Activated CD8-positive, alpha-beta T cell treated with anti-CD3 and anti-CD28 coated beads, Interleukin-2, amount 10 ng/mL, durations not matched to agents 7 days and 5 days (primary cell): ENCODE measurements around the gene AGBL1. TPM values are rescaled to one million over a fixed set of nuclear protein-coding genes. Genes with fewer than 3 reads are reported as not detected.

ENCODE experiments used
- ATAC-seq: fragments of 150-1000 bp; cut with Tn5 transposase; one replicate; pipeline ENCODE4 v1.10.0; 2021; ENCODE audit warnings: moderate library complexity
- CTCF ChIA-PET: fragments of 350-600 bp; sonication (Branson Sonifier 250); formaldehyde crosslinking; loops from one replicate; lab custom pipeline; 2021; ENCODE audit warnings: antibody characterized with exemption; lab: Charles Lee
- POLR2A ChIA-PET: fragments of 350-600 bp; sonication (Branson Sonifier 250); formaldehyde crosslinking; loops from one replicate; lab custom pipeline; 2021; ENCODE audit warnings: antibody characterized with exemption; lab: Charles Lee
- DNase-seq: peaks from one replicate; pipeline ENCODE4 v3.0.0-alpha.2; 2020
- H3K27ac Mint-ChIP-seq: one replicate; pipeline ENCODE4 v1.8.0; 2021; ENCODE audit warnings: mild to moderate bottlenecking, mixed read lengths
- H3K27me3 Mint-ChIP-seq: one replicate; pipeline ENCODE4 v1.8.0; 2021; ENCODE audit warnings: low read depth, mixed read lengths
- H3K36me3 Mint-ChIP-seq: one replicate; pipeline ENCODE4 v1.8.0; 2021; ENCODE audit warnings: low read depth, mixed read lengths
- H3K4me1 Mint-ChIP-seq: one replicate; pipeline ENCODE4 v1.8.0; 2021; ENCODE audit warnings: low read depth, mixed read lengths
- H3K4me3 Mint-ChIP-seq: one replicate; pipeline ENCODE4 v1.8.0; 2021; ENCODE audit warnings: mild to moderate bottlenecking, mixed read lengths
- H3K9me3 Mint-ChIP-seq: one replicate; pipeline ENCODE4 v1.8.0; 2022; ENCODE audit warnings: mixed read lengths; ENCODE audit not compliant: insufficient read depth
- total RNA-seq, 2 experiments: library from RNA; stranded (reverse); gene quantifications; one replicate each; pipeline ENCODE4 v1.2.3, GENCODE V29; 2021

The AGBL1 gene
- total RNA-seq, 2 experiments from 2014 or later: not detected

GRCh38 chr15:86905625-86906256, 826.1 kb downstream of the AGBL1 start:
- Mint-ChIP-seq H3K36me3 (no peaks in the 10 kb centered on the region), H3K27ac (no peak overlapping the region), H3K9me3 (no peaks in the 10 kb centered on the region), H3K4me3 (no peak overlapping the region), H3K27me3 (no peaks in the 10 kb centered on the region), H3K4me1 (no peaks in the 10 kb centered on the region)
- DNase-seq: no peak
- POLR2A ChIA-PET: no interaction called here
- CTCF ChIA-PET: no interaction called here
- no peak for ATAC-seq

- Mint-ChIP-seq H3K36me3 (no peaks in the 10 kb centered on the region), H3K4me3 (no peak overlapping the region), H3K27ac (no peak overlapping the region), H3K4me1 (no peaks in the 10 kb centered on the region), H3K27me3 (no peaks in the 10 kb centered on the region), H3K9me3 (no peaks in the 10 kb centered on the region)
- no peak for ATAC-seq
- CTCF ChIA-PET: no interaction called here
- POLR2A ChIA-PET: no interaction called here
- no peak for DNase-seq
These were observed 826.7 kb downstream of the AGBL1 start for GRCh38 chr15:86906376-86906775.

- no peak for ATAC-seq
- POLR2A ChIA-PET: no interaction called here
- H3K4me1 Mint-ChIP-seq: no peaks in the 10 kb centered on the region
- no peak for DNase-seq
- no peaks in the 10 kb centered on the region for H3K9me3 Mint-ChIP-seq
- no peaks in the 10 kb centered on the region for H3K36me3 Mint-ChIP-seq
- no peak overlapping the region for H3K4me3 Mint-ChIP-seq
- CTCF ChIA-PET: no interaction called here
- no peak overlapping the region for H3K27ac Mint-ChIP-seq
- H3K27me3 Mint-ChIP-seq: no peaks in the 10 kb centered on the region
These were observed 831.4 kb downstream of the AGBL1 start for GRCh38 chr15:86911022-86911421.

GRCh38 chr15:86912661-86913060, 833.0 kb downstream of the AGBL1 start:
- ChIA-PET CTCF (no interaction called here), POLR2A (no interaction called here)
- ATAC-seq (no peak), DNase-seq (no peak)
- no peaks in the 10 kb centered on the region for H3K36me3 Mint-ChIP-seq
- no peak overlapping the region for H3K27ac Mint-ChIP-seq
- no peaks in the 10 kb centered on the region for H3K9me3 Mint-ChIP-seq
- no peaks in the 10 kb centered on the region for H3K27me3 Mint-ChIP-seq
- no peak overlapping the region for H3K4me3 Mint-ChIP-seq
- no peaks in the 10 kb centered on the region for H3K4me1 Mint-ChIP-seq

GRCh38 chr15:86915811-86916331, 836.2 kb downstream of the AGBL1 start:
- no peak overlapping the region for H3K27ac Mint-ChIP-seq
- no peak for DNase-seq

GRCh38 chr15:86916671-86917360, 837.1 kb downstream of the AGBL1 start:
- ChIA-PET POLR2A (no interaction called here), CTCF (no interaction called here)
- no peak for ATAC-seq
- Mint-ChIP-seq H3K36me3 (no peaks in the 10 kb centered on the region), H3K27ac (no peak overlapping the region), H3K27me3 (no peaks in the 10 kb centered on the region), H3K4me1 (no peaks in the 10 kb centered on the region), H3K9me3 (no peaks in the 10 kb centered on the region), H3K4me3 (no peak overlapping the region)
- no peak for DNase-seq

More at GRCh38 chr15:86915811-86916331, 836.2 kb downstream of the AGBL1 start:
- Mint-ChIP-seq H3K9me3 (no peaks in the 10 kb centered on the region), H3K36me3 (no peaks in the 10 kb centered on the region), H3K4me3 (no peak overlapping the region), H3K27me3 (no peaks in the 10 kb centered on the region), H3K4me1 (no peaks in the 10 kb centered on the region)
- POLR2A ChIA-PET: no interaction called here
- CTCF ChIA-PET: no interaction called here
- ATAC-seq: no peak

- no peak overlapping the region for H3K4me3 Mint-ChIP-seq
- no peaks in the 10 kb centered on the region for H3K36me3 Mint-ChIP-seq
- H3K27ac Mint-ChIP-seq: no peak overlapping the region
- DNase-seq (no peak), ATAC-seq (no peak)
- CTCF ChIA-PET: no interaction called here
- H3K9me3 Mint-ChIP-seq: no peaks in the 10 kb centered on the region
- POLR2A ChIA-PET: no interaction called here
- no peaks in the 10 kb centered on the region for H3K27me3 Mint-ChIP-seq
- no peaks in the 10 kb centered on the region for H3K4me1 Mint-ChIP-seq
These were observed 837.6 kb downstream of the AGBL1 start for GRCh38 chr15:86917361-86917671.

- Mint-ChIP-seq H3K27ac (no peak overlapping the region), H3K36me3 (no peaks in the 10 kb centered on the region), H3K4me3 (no peak overlapping the region), H3K4me1 (no peaks in the 10 kb centered on the region), H3K27me3 (no peaks in the 10 kb centered on the region), H3K9me3 (no peaks in the 10 kb centered on the region)
- POLR2A ChIA-PET: no interaction called here
- ATAC-seq (no peak), DNase-seq (no peak)
- CTCF ChIA-PET: no interaction called here
These were observed 839.9 kb downstream of the AGBL1 start for GRCh38 chr15:86919581-86919980.

- H3K4me3 Mint-ChIP-seq: no peak overlapping the region
- no peaks in the 10 kb centered on the region for H3K9me3 Mint-ChIP-seq
- no peaks in the 10 kb centered on the region for H3K27me3 Mint-ChIP-seq
- POLR2A ChIA-PET: no interaction called here
- ATAC-seq: no peak
- CTCF ChIA-PET: no interaction called here
- H3K4me1 Mint-ChIP-seq: no peaks in the 10 kb centered on the region
- no peak for DNase-seq
- no peak overlapping the region for H3K27ac Mint-ChIP-seq
- H3K36me3 Mint-ChIP-seq: no peaks in the 10 kb centered on the region
These were observed 849.8 kb downstream of the AGBL1 start for GRCh38 chr15:86929461-86929860.

GRCh38 chr15:86932456-86932855, 852.8 kb downstream of the AGBL1 start:
- Mint-ChIP-seq H3K36me3 (no peaks in the 10 kb centered on the region), H3K4me1 (no peaks in the 10 kb centered on the region), H3K27me3 (no peaks in the 10 kb centered on the region), H3K9me3 (no peaks in the 10 kb centered on the region), H3K27ac (no peak overlapping the region), H3K4me3 (no peak overlapping the region)
- CTCF ChIA-PET: no interaction called here
- POLR2A ChIA-PET: no interaction called here
- no peak for DNase-seq
- no peak for ATAC-seq

- ChIA-PET POLR2A (no interaction called here), CTCF (no interaction called here)
- Mint-ChIP-seq H3K4me1 (no peaks in the 10 kb centered on the region), H3K36me3 (no peaks in the 10 kb centered on the region), H3K9me3 (no peaks in the 10 kb centered on the region), H3K4me3 (no peak overlapping the region), H3K27ac (no peak overlapping the region), H3K27me3 (no peaks in the 10 kb centered on the region)
- ATAC-seq (no peak), DNase-seq (no peak)
These were observed 856.2 kb downstream of the AGBL1 start for GRCh38 chr15:86935841-86936240.

- no peak overlapping the region for H3K27ac Mint-ChIP-seq
- H3K36me3 Mint-ChIP-seq: no peaks in the 10 kb centered on the region
- H3K4me1 Mint-ChIP-seq: no peaks in the 10 kb centered on the region
- no peaks in the 10 kb centered on the region for H3K9me3 Mint-ChIP-seq
- DNase-seq: no peak
- ChIA-PET CTCF (no interaction called here), POLR2A (no interaction called here)
- H3K4me3 Mint-ChIP-seq: no peak overlapping the region
- no peak for ATAC-seq
- no peaks in the 10 kb centered on the region for H3K27me3 Mint-ChIP-seq
These were observed 862.6 kb downstream of the AGBL1 start for GRCh38 chr15:86942285-86942684.
